ENCODE measurements around the gene CLTCL1. TPM values are rescaled to one million over a fixed set of nuclear protein-coding genes. Genes with fewer than 3 reads are reported as not detected.

CLTCL1 gene
- total RNA-seq, 1 donor from 2014 or later = 5.4 TPM

GRCh38 chr22:19138217-19139000 is 153.1 kb downstream of the CLTCL1 start:
- H3K4me3 ChIP-seq = no peak overlapping the region
- H3K36me3 ChIP-seq = peaks cover 4 to 84% of the 10 kb centered on the region in 2 donors
- H3K9me3 ChIP-seq = no peaks in the 10 kb centered on the region
- H3K27ac ChIP-seq = no peak overlapping the region
- no peak for DNase-seq (ENCODE audit: extremely low spot score in 2 of 2)
- H3K27me3 ChIP-seq = no peaks in the 10 kb centered on the region
- H3K4me1 ChIP-seq = peaks cover 11% of the 10 kb centered on the region
- TF ChIP-seq CTCF (IDR thresholded peaks at IDR 0.05) = no peak
- TF ChIP-seq POLR2A (IDR thresholded peaks at IDR 0.05) = no peak
- no peak for TF ChIP-seq POLR2AphosphoS5 (IDR thresholded peaks at IDR 0.05; ENCODE audit: insufficient read depth in 1 of 2, low read depth in 1 of 2)
- intact Hi-C loops (cut with DNase I) = no loop called here

GRCh38 chr22:19137384-19138216 is 153.9 kb downstream of the CLTCL1 start:
- H3K4me3 ChIP-seq = no peak overlapping the region
- H3K4me1 ChIP-seq = peaks cover 3% of the 10 kb centered on the region
- no peak for TF ChIP-seq POLR2A (IDR thresholded peaks at IDR 0.05)
- no peak for TF ChIP-seq POLR2AphosphoS5 (IDR thresholded peaks at IDR 0.05; ENCODE audit: insufficient read depth in 1 of 2, low read depth in 1 of 2)
- no peak for TF ChIP-seq CTCF (IDR thresholded peaks at IDR 0.05)
- no peak for DNase-seq (ENCODE audit: extremely low spot score in 2 of 2)
- no peaks in the 10 kb centered on the region for H3K9me3 ChIP-seq
- no peaks in the 10 kb centered on the region for H3K27me3 ChIP-seq
- intact Hi-C loops (cut with DNase I) = no loop called here
- H3K27ac ChIP-seq = no peak overlapping the region
- peaks cover 4 to 83% of the 10 kb centered on the region in 2 donors for H3K36me3 ChIP-seq

GRCh38 chr22:19136915-19137314 is 154.6 kb downstream of the CLTCL1 start:
- TF ChIP-seq POLR2AphosphoS5 (IDR thresholded peaks at IDR 0.05; ENCODE audit: insufficient read depth in 1 of 2, low read depth in 1 of 2) = no peak
- no peak for TF ChIP-seq POLR2A (IDR thresholded peaks at IDR 0.05)
- no peak for TF ChIP-seq CTCF (IDR thresholded peaks at IDR 0.05)
- Histone ChIP-seq H3K27ac (no peak overlapping the region), H3K4me1 (no peaks in the 10 kb centered on the region), H3K4me3 (no peak overlapping the region), H3K27me3 (no peaks in the 10 kb centered on the region), H3K36me3 (peaks cover 4 to 77% of the 10 kb centered on the region in 2 donors), H3K9me3 (no peaks in the 10 kb centered on the region)
- intact Hi-C loops (cut with DNase I) = no loop called here
- DNase-seq (ENCODE audit: extremely low spot score in 2 of 2) = no peak

GRCh38 chr22:19134874-19135273 is 156.6 kb downstream of the CLTCL1 start:
- TF ChIP-seq CTCF (IDR thresholded peaks at IDR 0.05) (no peak), POLR2A (IDR thresholded peaks at IDR 0.05) (no peak), POLR2AphosphoS5 (IDR thresholded peaks at IDR 0.05; ENCODE audit: insufficient read depth in 1 of 2, low read depth in 1 of 2) (no peak)
- Histone ChIP-seq H3K27me3 (no peaks in the 10 kb centered on the region), H3K4me1 (peaks cover 12% of the 10 kb centered on the region), H3K36me3 (peaks cover 4 to 57% of the 10 kb centered on the region in 2 donors), H3K9me3 (no peaks in the 10 kb centered on the region), H3K4me3 (no peak overlapping the region), H3K27ac (no peak overlapping the region)
- no peak for DNase-seq (ENCODE audit: extremely low spot score in 2 of 2)
- intact Hi-C loops (cut with DNase I) = no loop called here
